Measurements from ENCODE around the gene AKIRIN1.

AKIRIN1 gene

GRCh38 chr1:38989979-38990378 lies 1.1 kb upstream of the AKIRIN1 start:
- H3K36me3 ChIP-seq (ENCODE audit: control insufficient read depth, insufficient read depth, low read length), result no peaks in the 10 kb centered on the region
- H3K4me3 ChIP-seq (ENCODE audit: low read depth, low read length), result peak overlapping the region; percentile 60
- H3K4me1 ChIP-seq, result peaks cover 4% of the 10 kb centered on the region
- no peak overlapping the region for H3K9ac ChIP-seq
- TF ChIP-seq, protein P1, sequence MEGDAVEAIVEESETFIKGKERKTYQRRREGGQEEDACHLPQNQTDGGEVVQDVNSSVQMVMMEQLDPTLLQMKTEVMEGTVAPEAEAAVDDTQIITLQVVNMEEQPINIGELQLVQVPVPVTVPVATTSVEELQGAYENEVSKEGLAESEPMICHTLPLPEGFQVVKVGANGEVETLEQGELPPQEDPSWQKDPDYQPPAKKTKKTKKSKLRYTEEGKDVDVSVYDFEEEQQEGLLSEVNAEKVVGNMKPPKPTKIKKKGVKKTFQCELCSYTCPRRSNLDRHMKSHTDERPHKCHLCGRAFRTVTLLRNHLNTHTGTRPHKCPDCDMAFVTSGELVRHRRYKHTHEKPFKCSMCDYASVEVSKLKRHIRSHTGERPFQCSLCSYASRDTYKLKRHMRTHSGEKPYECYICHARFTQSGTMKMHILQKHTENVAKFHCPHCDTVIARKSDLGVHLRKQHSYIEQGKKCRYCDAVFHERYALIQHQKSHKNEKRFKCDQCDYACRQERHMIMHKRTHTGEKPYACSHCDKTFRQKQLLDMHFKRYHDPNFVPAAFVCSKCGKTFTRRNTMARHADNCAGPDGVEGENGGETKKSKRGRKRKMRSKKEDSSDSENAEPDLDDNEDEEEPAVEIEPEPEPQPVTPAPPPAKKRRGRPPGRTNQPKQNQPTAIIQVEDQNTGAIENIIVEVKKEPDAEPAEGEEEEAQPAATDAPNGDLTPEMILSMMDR (IDR thresholded peaks at IDR 0.05), result no peak
- no peaks in the 10 kb centered on the region for H3K9me3 ChIP-seq (ENCODE audit: control insufficient read depth, low read length)
- H2AFZ ChIP-seq, result peak overlapping the region; percentile 93
- peaks cover 12% of the 10 kb centered on the region for H3K79me2 ChIP-seq
- peak overlapping the region; percentile 86 for H3K4me2 ChIP-seq (ENCODE audit: low read length)
- peak overlapping the region; percentile 87 for H3K27ac ChIP-seq
- no peaks in the 10 kb centered on the region for H3K27me3 ChIP-seq (ENCODE audit: control insufficient read depth, insufficient read depth, low read length)

DNA sequence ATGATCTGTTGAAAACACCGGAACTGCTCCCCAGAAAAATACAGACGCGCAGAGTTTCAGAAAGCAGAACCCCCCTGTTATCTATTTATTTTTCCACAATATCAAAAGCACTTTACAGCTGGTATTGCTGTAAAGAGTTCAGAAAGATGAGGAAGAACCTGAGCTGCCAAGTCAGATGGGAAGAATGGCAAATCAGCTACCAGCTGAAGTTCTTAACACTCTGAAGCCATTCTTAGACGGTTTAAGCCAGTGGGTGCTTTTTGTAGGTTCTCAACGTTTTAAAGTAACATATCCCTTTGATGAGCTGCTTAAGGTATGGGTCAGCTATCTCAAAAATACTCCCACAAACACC lies 714 bp upstream of the AKIRIN1 start:
- H3K4me1 ChIP-seq, result peaks cover 4% of the 10 kb centered on the region
- H3K9me3 ChIP-seq (ENCODE audit: control insufficient read depth, low read length), result no peaks in the 10 kb centered on the region
- peaks cover 14% of the 10 kb centered on the region for H3K79me2 ChIP-seq
- H3K4me3 ChIP-seq (ENCODE audit: low read depth, low read length), result peak overlapping the region; percentile 60
- peak overlapping the region; percentile 93 for H2AFZ ChIP-seq
- peak overlapping the region; percentile 86 for H3K4me2 ChIP-seq (ENCODE audit: low read length)
- no peaks in the 10 kb centered on the region for H3K36me3 ChIP-seq (ENCODE audit: control insufficient read depth, insufficient read depth, low read length)
- TF ChIP-seq, protein P1 (IDR thresholded peaks at IDR 0.05), result no peak
- no peaks in the 10 kb centered on the region for H3K27me3 ChIP-seq (ENCODE audit: control insufficient read depth, insufficient read depth, low read length)
- peak overlapping the region; percentile 87 for H3K27ac ChIP-seq
- no peak overlapping the region for H3K9ac ChIP-seq

DNA sequence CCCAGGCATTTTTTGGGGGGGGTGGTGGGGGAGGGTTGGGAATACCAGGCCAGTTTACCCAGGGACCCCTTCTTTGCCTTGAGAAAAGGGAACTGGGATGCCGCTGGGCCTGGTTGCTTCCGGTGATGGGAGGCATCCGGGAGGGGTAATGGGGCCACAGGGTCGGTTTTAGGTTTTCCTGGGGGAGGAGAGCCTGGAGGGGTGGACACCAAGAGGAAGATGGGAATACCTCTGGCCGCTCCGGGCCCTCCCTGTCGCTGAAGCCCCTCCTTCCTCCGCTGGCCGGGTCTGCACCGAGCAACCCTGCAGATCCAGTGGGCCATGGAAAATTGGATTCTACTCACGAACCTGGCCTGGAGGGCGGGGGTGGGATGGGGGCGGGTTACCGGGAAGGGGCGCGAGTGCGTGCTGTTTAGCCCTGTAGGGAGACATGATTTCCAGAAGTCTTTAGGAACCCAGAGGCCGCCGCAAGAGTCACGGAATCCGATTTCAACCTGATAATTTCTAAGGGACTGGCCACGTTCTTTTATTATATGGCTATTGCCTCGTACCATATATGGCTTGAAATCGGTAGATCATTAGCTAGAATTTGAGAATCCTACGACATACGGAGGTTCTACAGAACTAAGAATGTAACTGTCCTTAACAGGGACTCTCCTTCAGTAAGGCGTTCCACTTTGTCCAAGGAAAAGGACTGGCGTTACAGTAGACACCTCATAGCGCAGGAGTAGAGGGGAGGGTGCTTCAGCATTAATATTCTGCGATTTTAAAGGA lies 749 bp downstream of the AKIRIN1 start:
- Histone ChIP-seq H3K4me2 (ENCODE audit: low read length) (peak overlapping the region; percentile 83), H3K4me3 (ENCODE audit: low read depth, low read length) (peak overlapping the region; percentile 81), H3K4me1 (peaks cover 7% of the 10 kb centered on the region), H3K36me3 (ENCODE audit: control insufficient read depth, insufficient read depth, low read length) (no peaks in the 10 kb centered on the region), H3K27me3 (ENCODE audit: control insufficient read depth, insufficient read depth, low read length) (no peaks in the 10 kb centered on the region), H3K27ac (peak overlapping the region; percentile 87), H2AFZ (no peak overlapping the region), H3K79me2 (peaks cover 15% of the 10 kb centered on the region), H3K9ac (no peak overlapping the region), H3K9me3 (ENCODE audit: control insufficient read depth, low read length) (no peaks in the 10 kb centered on the region)
- TF ChIP-seq, protein P1 (IDR thresholded peaks at IDR 0.05), result no peak

DNA sequence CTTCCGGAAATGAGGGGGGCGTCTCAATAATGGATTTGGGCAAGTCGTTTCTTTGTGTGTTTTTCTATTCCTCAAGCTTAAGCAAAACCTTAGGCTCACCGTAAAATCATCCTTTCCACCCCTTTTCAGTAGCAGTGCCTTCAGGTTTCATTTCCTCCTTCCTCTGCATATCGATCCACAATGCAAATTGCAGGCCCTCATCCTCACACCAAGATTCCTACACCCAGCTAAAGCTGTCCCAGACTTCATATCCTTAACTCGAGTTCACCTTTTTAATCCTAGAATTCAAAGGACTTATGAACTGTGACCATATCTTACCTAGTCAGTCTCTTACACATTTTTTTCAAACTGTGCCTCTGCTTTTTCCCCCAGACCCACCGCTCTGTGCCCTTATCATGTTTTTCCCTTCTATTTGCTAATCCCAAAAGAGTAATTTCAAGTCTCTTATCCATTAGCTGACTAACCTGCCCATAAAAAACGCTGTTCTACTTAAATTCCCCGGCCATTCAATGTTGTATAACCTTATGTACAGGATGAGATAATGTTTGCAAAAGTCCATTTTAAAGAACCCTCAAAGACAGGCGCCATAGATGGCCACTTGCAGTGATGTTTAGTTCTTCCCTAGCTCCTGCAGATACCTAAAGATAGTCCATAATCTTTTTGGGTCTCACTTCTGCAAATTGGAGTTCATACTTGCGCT lies 1.5 kb downstream of the AKIRIN1 start:
- Histone ChIP-seq H3K79me2 (peaks cover 15% of the 10 kb centered on the region), H3K9ac (no peak overlapping the region), H3K27ac (peak overlapping the region; percentile 45), H3K4me1 (peaks cover 8% of the 10 kb centered on the region), H3K4me2 (ENCODE audit: low read length) (peak overlapping the region; percentile 83), H3K27me3 (ENCODE audit: control insufficient read depth, insufficient read depth, low read length) (no peaks in the 10 kb centered on the region), H2AFZ (no peak overlapping the region), H3K36me3 (ENCODE audit: control insufficient read depth, insufficient read depth, low read length) (no peaks in the 10 kb centered on the region), H3K4me3 (ENCODE audit: low read depth, low read length) (peak overlapping the region; percentile 81), H3K9me3 (ENCODE audit: control insufficient read depth, low read length) (no peaks in the 10 kb centered on the region)
- TF ChIP-seq, protein P1 (IDR thresholded peaks at IDR 0.05), result no peak
